Stimulated activated CD4-positive, alpha-beta T cell treated with anti-CD3 and anti-CD28 coated beads, TNF-alpha, amount 100 ng/mL, for 24 hours (primary cell): ENCODE data around the gene TMEM205.
"Not testable (repeated sequence)": the region's sequence is repeated elsewhere in the genome, so short reads cannot be mapped to it uniquely, and the experiment has no call there.

Source experiments
- DNase-seq, 3 experiments: peaks; one replicate each; pipeline ENCODE4 v3.0.0-alpha.2; 2020; ENCODE audit warnings: low read depth in 3 of 3

The TMEM205 gene

DNA sequence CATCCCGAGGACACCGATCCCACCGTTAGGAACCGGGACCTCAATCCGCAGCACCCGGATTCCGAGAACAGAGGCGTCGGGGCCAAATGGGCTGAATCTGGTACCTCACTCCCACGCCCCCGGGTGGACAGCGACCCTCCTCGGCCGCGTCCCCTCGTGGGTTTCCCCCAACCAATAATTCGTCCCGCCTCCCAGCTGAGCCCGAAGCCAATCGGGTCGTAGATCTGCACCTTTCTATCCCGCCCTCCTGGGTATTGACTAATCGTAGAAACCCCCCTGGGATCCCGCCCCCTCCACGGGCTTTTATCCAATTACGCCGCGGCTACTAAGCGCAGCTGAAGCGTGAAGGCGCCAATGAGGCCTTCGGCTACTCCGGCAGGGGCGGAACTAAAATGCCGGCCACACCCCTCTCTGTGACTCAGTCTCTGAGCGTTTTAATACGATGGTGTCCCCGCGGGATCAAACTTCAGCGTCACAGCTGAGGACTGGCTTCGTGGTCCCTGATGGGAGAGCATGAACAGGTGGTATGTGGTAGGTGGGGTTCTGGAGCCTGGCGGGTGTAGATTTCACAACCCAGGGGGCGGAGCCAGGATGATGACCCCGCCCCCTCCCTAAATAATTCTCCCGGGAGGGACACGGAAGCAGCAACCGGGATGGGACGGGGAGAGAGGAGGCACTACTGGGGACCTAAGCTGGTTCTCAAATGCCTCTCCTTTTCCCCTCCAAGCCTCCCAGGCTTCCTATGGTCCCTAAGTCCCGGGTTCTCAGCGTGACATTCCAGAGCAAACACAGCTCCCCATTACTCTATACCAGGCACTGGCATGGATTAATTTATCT is at the start of gene TMEM205, which contains the start of gene CCDC159:
Gene TMEM205 (minus strand): TSS at position 165 of the 837 bp plus-strand sequence. CDS start 649 bp downstream, outside the sequence.
Gene CCDC159 (plus strand): TSS at position 416 of the 837 bp plus-strand sequence. CDS start 88 bp downstream, at position 504.
- peak; percentile 95 to 98 (median 97) for DNase-seq

DNA sequence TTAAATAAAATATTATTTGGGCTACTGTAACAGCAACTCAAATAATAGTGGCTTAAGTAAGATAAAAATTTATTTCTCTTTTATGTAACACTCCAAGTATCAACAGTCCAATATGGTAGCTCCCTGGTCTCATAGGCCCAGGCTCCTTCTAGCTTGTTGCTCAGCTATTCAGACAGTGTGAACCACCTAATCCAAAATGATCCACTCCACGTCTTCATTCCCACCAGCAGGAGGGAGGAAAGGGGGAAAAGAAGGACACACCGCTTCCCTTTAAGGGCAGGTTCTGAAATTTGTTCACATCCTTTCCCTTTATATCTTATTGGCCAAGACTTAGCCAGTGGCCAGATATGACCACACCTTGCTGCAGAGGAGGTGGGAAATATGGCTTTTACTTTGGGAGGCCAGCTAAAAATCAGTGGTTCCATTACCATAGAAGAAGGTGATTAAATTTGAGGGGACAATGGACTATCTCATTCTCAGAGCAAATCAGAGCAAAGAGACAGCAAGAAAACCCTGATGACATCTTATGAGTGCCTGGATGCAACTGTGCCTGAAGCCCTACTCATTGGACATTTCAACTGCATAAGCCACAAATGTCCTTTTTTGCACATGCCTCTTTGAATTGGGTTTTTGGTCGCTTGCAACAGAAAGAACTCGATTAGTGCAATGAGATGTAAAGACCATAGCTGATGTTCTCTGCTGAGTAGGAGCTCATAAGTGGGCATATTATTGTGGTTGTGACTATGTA is 45.0 kb upstream of the TMEM205 start:
- no peak for DNase-seq

DNA sequence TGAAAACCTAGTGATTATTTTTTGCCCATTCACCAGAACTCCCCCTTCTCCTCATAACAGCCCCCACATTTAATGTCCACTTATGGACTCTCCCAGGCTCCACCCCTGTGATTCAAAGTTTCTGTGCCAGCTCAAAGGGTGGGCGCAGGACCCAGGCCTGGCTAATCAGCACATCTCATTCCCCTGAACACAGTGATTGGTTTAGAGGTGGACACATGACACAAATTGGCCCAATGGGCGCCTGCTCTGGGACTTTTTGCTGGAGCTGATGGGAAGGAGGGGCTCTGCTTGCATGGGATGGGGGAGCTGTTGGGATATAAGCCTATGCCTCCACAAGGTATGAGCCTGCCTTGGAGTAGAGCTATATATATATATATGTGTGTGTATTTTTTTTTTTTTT is 44.3 kb upstream of the TMEM205 start:
- DNase-seq = no peak

DNA sequence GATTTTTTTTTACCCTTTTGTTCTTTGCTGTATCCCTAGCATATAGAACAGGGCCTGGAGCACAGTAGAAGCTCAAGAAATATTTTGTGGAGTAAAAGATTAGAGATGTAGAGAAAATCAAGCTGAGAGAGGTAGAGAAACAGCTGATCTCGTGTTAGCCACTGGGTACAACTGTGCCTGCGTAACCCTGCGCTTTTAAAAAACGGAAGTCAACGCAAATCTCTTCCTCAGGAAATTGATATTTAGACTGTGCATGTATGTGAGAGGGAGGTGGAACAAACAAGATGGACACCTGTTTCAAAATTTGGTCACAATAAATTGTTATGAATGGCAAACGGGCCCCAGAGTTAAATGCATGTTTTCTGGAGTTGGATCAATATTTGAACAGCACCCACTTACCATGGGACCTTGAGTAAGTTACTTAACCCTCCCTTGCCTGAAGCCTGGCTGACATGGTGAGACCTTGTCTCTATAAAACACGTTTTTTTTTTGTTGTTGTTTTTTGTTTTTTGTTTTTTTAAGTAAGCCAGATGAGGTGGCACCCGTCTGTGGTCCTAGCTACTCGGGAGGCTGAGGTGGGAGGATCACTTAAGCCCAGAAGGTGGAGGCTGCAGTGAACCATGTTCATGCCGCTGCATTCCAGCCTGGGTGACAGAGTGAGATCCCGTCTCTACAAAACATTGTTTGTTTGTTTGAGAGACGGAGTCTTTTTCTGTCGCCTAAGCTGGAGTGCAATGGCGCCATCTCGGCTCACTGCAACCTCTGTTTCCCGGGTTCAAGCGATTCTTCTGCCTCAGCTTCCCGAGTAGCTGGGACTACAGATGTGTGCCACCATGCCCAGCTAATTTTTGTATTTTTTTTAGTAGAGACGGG is 41.3 kb upstream of the TMEM205 start:
- DNase-seq = no peak

DNA sequence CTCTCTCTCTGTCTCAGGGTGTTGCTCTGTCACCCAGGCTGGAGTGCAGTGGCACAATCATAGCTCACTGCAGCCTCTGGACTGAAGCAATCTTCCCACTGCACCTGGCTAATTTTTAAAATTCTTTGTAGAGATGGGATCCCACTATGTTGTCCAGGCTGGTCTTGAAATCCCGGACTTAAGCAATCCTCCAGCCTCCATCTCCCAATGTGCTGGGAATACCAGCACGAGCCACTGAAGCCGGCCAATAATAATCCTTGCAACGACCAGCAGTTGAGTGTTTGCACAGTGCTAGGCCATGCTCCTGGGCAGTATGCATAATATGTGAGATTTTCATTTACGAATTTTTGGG is 38.7 kb upstream of the TMEM205 start:
- DNase-seq = no peak

DNA sequence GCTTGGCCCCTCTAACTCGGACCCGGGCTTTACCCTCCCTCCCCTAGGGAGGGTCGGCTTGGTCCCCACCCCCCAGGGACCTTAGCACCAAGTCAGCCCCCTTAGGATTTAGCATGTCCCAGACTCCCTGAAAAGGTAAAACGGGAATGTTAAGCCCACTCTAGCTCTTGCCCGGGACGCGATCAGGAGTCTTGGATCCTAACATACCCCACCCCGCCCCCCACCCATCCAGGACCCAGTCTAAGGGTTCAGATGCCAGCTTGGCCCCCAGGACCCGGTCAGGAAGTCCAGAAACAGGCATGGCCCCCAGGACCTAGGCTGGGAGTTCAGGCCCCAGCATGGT is 37.6 kb upstream of the TMEM205 start:
- DNase-seq = no peak

DNA sequence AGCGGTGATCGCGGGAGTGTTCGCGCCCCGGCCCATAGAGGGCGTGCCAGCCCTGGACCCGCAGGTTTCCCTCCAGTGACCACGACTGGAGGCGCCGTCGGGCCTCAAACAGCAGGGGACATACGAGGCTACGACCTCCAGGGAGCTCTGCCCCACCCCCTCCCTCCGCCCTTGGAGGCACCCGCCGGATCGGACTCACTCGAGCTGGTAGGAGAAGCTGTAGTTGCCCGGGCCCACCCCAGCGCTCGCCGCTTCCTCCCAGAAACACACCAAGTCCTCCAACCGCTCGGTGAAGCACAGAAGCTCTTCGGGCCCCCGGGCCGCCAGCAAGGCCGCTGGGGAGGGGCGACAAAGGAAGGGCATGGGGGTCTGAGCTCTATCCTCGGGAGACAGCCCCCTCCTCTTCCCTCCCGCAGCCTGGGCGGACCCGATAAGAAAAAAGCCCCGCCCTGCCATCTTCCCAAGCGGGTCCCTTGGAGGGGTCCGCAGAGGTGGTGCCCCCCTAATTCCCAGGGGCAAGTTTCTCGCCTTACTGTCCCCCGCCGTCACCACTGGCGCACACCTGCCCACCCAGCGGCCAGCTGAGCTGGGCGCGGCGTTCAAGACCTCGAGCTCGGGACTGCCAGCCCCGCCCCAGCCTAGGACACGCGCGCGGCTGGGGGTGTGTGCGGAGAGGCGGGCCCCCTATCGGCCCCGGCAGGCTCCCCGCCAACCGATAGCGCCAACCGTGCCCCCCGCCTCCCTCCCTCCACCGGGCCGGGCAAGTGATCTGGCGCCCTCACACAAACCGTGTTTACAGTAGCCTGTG is 37.0 kb upstream of the TMEM205 start:
- peak in 1 of 3 experiments; percentile 42 for DNase-seq

DNA sequence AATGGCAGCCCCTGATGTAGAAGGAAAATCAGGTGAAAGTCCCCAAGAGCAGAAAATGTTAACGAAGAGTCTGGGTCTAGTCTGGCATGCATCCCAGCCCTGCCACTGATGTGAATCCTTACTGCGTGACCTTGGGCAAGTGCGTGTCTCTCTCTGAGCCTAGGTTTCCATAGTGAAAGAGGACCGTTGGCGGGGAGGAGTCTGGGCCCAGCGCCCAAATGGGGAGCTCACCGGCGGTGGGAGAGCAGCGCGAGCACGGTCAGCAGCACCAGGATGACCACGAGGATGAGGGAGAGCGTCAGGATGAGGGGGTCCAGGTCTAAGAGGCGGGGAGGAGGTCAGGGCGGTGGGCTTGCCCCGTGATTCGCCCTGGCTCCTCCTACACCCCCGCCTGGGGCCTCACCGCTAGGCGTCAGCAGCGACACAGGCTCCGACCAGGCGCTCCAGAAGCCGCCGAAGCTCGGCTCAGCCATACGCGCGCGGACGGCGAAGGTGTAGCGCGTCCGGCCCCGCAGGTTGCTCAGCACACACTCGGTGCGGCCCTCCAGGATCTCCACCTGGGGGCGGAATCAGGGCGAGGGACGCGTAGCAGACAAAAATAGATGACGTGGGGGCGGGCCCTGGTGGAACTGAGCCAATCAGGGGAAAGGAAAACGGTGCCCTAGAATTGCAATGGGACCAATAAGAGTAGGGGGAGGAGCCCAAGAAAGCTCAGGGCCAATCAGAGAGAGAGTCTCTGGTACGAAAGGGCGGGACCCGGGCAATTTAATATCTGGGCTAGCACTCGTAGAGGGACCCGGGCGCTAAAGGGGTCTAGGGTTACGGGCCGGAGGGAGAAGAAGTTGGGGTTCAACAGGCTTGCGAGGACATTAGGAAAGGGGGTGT is 34.8 kb upstream of the TMEM205 start:
- peak; percentile 87 to 95 (median 90) for DNase-seq

DNA sequence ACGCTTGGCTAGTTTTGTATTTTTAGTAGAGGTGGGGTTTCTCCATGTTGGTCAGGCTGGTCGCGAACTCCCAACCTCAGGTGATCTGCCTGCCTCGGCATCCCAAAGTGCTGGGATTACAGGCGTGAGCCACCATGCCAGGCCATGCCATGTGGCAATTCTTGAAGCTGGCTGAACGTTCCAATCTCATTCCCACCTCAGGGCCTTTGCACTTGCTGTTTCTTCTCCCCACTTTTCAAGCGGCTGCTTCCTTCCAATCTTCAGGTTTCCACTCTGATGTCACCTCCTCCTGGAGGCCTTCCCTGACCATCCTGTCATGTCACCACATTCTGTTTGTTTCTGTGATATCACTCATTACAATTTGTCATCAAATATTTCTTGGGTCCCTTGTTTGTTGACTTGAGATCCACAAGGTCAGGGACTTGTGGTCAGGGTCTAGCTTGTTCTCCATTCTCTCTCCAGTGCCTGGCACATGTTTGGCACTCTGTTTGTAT is 33.8 kb upstream of the TMEM205 start:
- no peak for DNase-seq

DNA sequence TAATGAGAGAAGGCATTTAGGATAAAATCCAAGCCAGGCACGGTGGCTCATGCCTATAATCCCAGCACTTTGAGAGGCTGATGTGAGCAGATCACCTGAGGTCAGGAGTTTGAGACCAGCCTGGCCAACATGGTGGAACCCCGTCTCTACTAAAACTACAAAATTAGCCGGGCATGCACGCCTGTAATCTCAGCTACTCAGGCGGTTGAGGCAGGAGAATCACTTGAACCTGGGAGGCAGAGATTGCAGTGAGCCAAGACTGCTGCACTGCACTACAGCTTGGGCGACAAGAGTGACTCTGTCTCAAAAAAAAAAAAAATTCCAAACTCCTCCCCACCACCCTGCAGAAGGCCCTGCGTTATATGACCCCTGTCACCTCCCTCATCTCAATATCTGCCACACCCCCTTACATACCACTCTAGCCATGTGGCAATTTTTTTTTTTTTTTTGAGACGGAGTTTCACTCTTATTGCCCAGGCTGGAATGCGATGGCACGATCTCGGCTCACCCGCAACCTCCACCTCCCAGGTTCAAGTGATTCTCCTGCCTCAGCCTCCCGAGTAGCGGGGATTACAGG is 33.3 kb upstream of the TMEM205 start:
- DNase-seq = not testable (repeated sequence)

DNA sequence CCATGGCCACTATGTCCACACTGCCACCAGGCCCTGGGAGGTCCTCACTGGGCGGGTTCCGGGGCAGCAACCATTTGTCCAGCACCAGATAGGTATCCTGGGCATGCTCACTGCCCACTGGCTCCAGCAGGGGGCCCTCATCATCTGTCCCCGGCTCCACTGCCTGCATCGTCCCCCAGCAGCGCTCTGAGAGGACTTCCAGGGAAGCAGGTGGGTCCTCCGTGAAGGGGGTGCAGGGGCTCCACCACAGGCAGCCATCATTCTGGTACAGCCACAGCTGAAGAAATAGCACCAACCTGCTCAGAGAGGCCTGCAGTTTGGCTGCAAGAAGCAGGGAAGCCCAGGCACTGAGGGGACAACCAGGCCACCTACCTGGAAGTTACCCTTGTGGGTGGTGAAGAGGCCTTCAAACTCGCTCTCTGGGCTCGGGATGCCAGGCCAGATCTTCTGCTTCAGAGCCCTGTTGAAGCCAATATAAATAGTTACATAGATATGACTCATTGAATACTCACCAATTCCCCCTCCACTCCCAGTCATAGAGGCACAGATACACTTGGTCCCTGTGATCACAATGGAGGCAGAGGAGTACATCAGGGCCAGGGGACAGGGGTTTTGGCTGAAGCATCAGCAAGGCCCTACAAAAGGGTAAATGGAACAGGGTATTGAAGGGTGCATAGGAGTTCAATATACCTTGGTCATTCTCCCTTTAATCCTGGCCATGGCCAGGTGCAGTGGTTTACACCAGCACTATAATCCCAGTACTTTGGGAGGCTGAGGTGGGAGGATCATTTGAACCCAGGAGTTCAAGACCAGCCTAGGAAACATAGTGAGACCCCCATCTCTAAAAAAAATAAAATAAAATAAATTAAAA is 32.5 kb upstream of the TMEM205 start:
- DNase-seq = no peak

DNA sequence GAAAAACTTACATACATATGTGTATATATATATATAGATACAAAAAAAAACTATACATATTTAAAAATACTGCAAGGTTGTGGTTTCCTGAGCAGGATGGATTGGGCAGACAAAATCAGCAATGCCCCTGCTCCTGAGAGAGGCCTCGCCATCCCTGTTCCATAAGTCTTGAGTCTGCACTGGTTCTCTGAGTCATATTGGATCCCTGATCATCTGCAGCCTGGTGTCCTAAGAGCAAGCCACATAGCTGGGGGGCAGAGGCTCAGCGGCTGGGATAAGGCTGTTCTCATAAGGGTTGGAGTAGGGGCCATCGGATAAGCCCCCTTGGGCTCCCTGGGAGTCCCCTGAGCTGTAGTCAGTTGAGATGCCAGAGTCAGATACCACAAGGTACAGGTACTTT is 31.7 kb upstream of the TMEM205 start:
- no peak for DNase-seq

DNA sequence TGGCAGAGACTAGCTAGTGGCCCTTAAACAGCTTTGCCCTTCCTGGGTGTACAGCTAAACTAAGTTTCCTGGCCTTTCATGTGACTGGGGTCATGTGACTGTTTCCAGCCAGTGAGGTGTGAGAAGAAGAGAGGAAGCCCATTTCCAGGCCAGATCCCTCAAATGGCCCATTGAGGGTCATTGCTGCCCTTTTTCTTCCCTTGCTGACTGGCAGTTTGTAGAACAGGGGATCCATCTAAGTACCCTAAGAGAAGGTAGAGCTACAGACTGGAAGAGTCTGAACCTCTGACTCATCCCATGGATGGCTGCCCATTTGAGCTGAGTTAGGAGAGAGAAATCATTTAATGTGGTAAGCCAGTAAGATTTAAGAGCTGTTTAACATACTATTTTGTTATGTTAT is 31.2 kb upstream of the TMEM205 start:
- no peak for DNase-seq

DNA sequence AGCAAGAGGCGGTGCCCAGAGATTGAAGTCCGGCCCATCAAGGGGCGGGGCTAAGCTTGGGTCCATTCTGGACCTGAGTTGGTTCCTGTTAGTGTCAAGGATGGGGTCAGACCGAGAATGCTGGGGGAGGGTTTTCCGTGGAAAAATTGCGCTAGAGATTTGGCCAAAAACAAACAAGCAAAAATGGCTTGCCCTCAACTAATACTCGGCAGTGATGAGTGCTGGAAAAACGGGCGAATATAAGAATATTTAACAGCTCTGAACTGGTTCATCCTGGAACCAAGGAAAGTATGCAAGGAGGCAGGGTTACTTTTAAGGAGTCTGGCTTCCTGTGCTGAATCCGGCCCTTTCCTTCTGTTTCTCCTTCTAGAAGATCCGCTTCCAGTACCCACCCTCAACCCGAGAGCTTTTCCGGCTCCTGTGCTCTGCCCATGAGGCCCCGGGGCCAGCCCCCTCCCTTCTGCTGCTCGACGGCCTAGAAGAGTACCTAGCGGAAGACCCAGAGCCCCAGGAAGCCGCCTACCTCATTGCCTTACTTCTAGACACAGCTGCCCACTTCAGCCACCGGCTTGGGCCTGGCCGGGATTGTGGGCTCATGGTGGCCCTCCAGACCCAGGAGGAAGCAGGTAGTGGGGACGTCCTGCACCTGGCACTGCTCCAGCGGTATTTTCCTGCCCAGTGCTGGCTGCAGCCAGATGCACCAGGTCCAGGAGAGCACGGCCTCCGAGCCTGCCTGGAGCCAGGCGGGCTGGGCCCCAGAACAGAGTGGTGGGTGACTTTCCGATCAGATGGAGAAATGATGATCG is 29.3 kb upstream of the TMEM205 start:
- peak; percentile 25 to 64 (median 38) for DNase-seq

DNA sequence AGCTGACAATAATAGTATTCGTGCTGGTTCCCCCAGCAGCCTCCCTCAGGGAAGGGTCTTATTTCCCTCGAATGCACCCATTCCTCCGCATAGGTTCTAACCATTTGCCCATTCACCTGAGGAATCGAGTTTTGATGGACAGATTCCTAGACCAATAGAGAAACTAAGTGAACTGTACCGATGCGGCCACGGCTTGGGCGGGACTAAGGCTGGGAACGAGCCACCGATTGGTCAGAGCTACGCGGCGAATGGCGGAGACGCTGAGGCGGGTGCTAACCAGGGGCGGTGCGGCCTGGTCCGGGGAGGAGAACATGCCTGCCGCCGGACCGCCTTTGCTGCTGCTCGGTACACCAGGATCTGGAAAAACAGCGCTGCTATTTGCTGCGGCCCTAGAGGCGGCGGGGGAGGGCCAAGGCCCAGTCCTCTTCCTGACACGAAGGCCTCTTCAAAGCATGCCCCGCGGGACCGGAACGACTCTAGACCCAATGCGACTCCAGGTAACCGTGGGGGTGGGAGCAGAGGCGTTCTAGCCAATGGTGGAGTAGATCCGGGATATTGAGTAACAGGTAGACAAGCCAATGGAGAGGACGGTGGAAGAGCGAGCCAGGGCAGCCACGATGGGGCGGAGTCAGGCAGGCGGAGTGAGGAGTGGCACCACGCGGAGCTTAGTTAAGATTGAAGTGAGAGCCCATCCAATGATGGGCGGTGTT is 28.5 kb upstream of the TMEM205 start, which contains the start of gene SWSAP1:
Gene SWSAP1 (plus strand): TSS at position 234 of the 710 bp plus-strand sequence. CDS start 15 bp downstream, at position 249.
- DNase-seq = peak; percentile 87 to 96 (median 95)

DNA sequence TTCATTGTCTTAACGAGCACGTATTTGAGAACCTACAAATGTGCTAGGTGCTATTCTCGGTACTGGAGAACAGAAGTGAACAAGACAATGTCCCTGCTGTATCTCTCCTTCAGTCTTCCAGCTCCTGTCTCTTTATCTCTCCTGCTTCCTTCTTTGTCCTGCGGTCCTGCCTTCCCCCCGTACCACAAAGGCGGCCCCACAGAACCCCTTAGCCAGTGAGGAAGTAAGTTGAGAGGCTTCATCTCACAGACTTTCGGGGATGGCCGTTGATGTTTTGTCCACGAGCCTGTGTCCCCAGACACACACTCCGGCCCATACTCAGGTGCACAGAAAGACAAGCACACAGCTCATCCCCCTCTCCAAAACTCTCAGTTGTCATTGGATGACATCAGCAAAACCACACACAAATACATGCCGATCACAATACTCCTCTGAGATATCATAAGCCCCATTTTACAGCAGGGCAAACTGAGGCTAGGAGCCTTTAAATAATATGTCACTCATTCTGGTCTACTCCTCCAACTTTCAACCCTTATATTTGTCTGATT is 27.9 kb upstream of the TMEM205 start:
- no peak for DNase-seq
